B cell (primary cell): Measurements from ENCODE around the gene SLC36A1. TPM values are rescaled to one million over a fixed set of nuclear protein-coding genes. Genes with fewer than 3 reads are reported as not detected.

Experiments used
- ATAC-seq: fragments of 200-7000 bp; cut with Tn5 transposase; one replicate; pipeline ENCODE4 v1.10.0; 2021; ENCODE audit warnings: low read depth, mild to moderate bottlenecking, moderate number of reproducible peaks, moderate library complexity
- CTCF ChIA-PET: fragments of 350-600 bp; sonication (Branson Sonifier 250); formaldehyde crosslinking; loops from one replicate; lab custom pipeline; 2021; ENCODE audit warnings: antibody characterized with exemption, inconsistent platforms; lab: Charles Lee
- POLR2A ChIA-PET: fragments of 350-600 bp; sonication (Branson Sonifier 250); formaldehyde crosslinking; loops from one replicate; lab custom pipeline; 2021; ENCODE audit warnings: antibody characterized with exemption; lab: Charles Lee
- DNase-seq: peaks from one replicate; pipeline ENCODE4 v3.0.0; 2013
- H2AFZ ChIP-seq: 2 replicates; pipeline ENCODE4 v1.6.1; 2012; ENCODE audit warnings: mild to moderate bottlenecking, low read depth, low read length; ENCODE audit not compliant: insufficient read depth, poor library complexity, severe bottlenecking
- H3K27ac ChIP-seq, 2 donors: 1 replicate in 1 of 2; 2 replicates in 1 of 2; pipeline ENCODE4 v1.5.1; 2012 to 2013; ENCODE audit warnings: low read length in 2 of 2, mild to moderate bottlenecking in 2 of 2, moderate library complexity in 1 of 2
- H3K27me3 ChIP-seq, 4 experiments: fragments of 200-600 bp in 1 of 4; sonication (generic) in 1 of 4; replicated peaks in 1 of 4; 1 replicate in 2 of 4; 2 replicates in 2 of 4; pipeline versions ENCODE4 v1.6.1 to v1.7.0; 2013 to 2016; ENCODE audit warnings: low read length in 3 of 4, mild to moderate bottlenecking in 2 of 4, mixed read lengths in 1 of 4, moderate library complexity in 1 of 4; ENCODE audit not compliant: insufficient read depth in 4 of 4, control insufficient read depth in 3 of 4; ENCODE audit errors: control extremely low read depth in 1 of 4
- H3K36me3 ChIP-seq, 2 experiments: replicated peaks in 1 of 2; 1 replicate in 1 of 2; 2 replicates in 1 of 2; pipeline versions ENCODE4 v1.6.1 to v1.7.1; 2013; ENCODE audit warnings: low read length in 1 of 2; ENCODE audit not compliant: insufficient read depth in 2 of 2, control insufficient read depth in 1 of 2; ENCODE audit errors: control extremely low read depth in 1 of 2, extremely low read depth in 1 of 2
- H3K4me1 ChIP-seq, 2 donors: fragments of 200-600 bp in 1 of 2; sonication (generic) in 1 of 2; 1 replicate in 1 of 2; 2 replicates in 1 of 2; pipeline versions ENCODE4 v1.5.1 to v1.6.1; 2013 to 2017; ENCODE audit warnings: low read length in 2 of 2; ENCODE audit not compliant: control insufficient read depth in 2 of 2, insufficient read depth in 2 of 2
- H3K4me2 ChIP-seq: replicated peaks from 2 replicates; pipeline ENCODE3; 2012; ENCODE audit warnings: mild to moderate bottlenecking, low read depth, low read length; ENCODE audit not compliant: poor library complexity, severe bottlenecking
- H3K4me3 ChIP-seq, 5 experiments: fragments of 200-600 bp in 1 of 5; sonication (generic) in 1 of 5; 1 replicate in 3 of 5; 2 replicates in 2 of 5; pipeline versions ENCODE4 v1.5.1 to v1.7.0; 2011 to 2016; ENCODE audit warnings: low read length in 4 of 5, mild to moderate bottlenecking in 4 of 5, low read depth in 2 of 5, control low read depth in 1 of 5, moderate library complexity in 1 of 5; ENCODE audit not compliant: insufficient read depth in 1 of 5; ENCODE audit errors: control extremely low read depth in 1 of 5, extremely low read depth in 1 of 5
- H3K79me2 ChIP-seq: fragments of 200-600 bp; sonication (generic); one replicate; pipeline ENCODE4 v1.6.0; 2016; ENCODE audit warnings: low read length; ENCODE audit not compliant: control insufficient read depth, insufficient read depth
- H3K9ac ChIP-seq: fragments of 200-600 bp; sonication (generic); 2 replicates; pipeline ENCODE4 v1.6.1; 2017; ENCODE audit warnings: mild to moderate bottlenecking, low read length, moderate library complexity
- H3K9me3 ChIP-seq, 3 donors: one replicate each; pipeline versions ENCODE4 v1.6.1 to v1.7.1; 2013; ENCODE audit warnings: low read length in 2 of 3; ENCODE audit not compliant: control insufficient read depth in 2 of 3, insufficient read depth in 1 of 3; ENCODE audit errors: control extremely low read depth in 1 of 3
- H4K20me1 ChIP-seq: 2 replicates; pipeline ENCODE4 v1.6.0; 2012; ENCODE audit warnings: mild to moderate bottlenecking, low read length; ENCODE audit not compliant: insufficient read depth, control insufficient read depth, poor library complexity, severe bottlenecking
- H3K27ac Mint-ChIP-seq: one replicate; pipeline ENCODE4 v1.8.0; 2021; ENCODE audit warnings: mixed read lengths
- H3K27me3 Mint-ChIP-seq: one replicate; pipeline ENCODE4 v1.8.0; 2021; ENCODE audit warnings: mixed read lengths
- H3K4me1 Mint-ChIP-seq: one replicate; pipeline ENCODE4 v1.8.0; 2021; ENCODE audit warnings: mixed read lengths
- H3K4me3 Mint-ChIP-seq: one replicate; pipeline ENCODE4 v1.8.0; 2021; ENCODE audit warnings: mixed read lengths
- H3K9me3 Mint-ChIP-seq: one replicate; pipeline ENCODE4 v1.8.0; 2022; ENCODE audit warnings: mixed read lengths; ENCODE audit not compliant: insufficient read depth
- EZH2 ChIP-seq: IDR thresholded peaks from 2 replicates; pipeline ENCODE4 v1.6.1; 2012; ENCODE audit warnings: borderline replicate concordance, low read depth, mild to moderate bottlenecking, moderate library complexity, low read length; ENCODE audit not compliant: insufficient read depth, poor library complexity, severe bottlenecking
- WGBS: methylation state at CpG from one replicate; pipeline ENCODE4 v1.1.5; 2013; ENCODE audit warnings: missing lambda C conversion rate; ENCODE audit not compliant: insufficient coverage; 5-methylcytosine and 5-hydroxymethylcytosine counted together
- intact Hi-C: fragments of 100-400 bp; cut with micrococcal nuclease; formaldehyde crosslinking; loops from one replicate; pipeline ENCODE4 v1.10.0; 2022
- polyA plus RNA-seq: library from polyadenylated mRNA; depleted of rRNA; stranded (reverse); fragments of >200 nt; gene quantifications from 2 replicates; pipeline ENCODE4 v1.2.3, GENCODE V29; 2012
- total RNA-seq, 2 donors: library from RNA; stranded (reverse); fragments of 120-200 nt in 1 of 2; gene quantifications; 1 replicate in 1 of 2; 2 replicates in 1 of 2; pipeline versions ENCODE4 v1.2.3 to v1.2.4, GENCODE V29; 2013 to 2022
- TF ChIP-seq, protein P1 (sequence below): fragments of 200-600 bp; IDR thresholded peaks from one replicate; pipeline ENCODE4 v1.8.0; 2022; ENCODE audit warnings: antibody characterized with exemption, mild to moderate bottlenecking

Gene SLC36A1
- total and polyA plus RNA-seq, 2 donors (not counting 1 experiment from before 2014, with no cell fraction given): 4.0 to 15.1 TPM

DNA sequence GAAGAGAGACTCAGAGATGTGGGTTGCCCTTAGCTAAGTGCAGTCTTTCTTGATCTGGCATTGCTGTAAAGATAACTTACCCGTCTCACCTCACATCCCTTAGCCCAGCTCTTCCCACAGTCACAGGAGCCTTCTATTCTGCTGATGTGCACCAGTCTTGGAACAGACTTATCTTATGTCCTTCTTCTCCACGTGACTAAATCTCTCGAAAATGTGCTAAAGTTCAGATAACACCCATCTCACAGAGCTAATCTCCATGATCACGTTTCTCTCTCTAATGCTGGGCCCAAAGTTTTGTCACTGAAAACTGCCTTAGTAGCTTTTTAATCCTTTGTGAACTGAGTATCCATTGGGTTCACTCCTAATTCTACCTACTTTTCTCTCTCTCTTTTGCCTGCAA is 16.7 kb downstream of the SLC36A1 start:
- no peak for TF ChIP-seq EZH2
- TF ChIP-seq, protein P1, sequence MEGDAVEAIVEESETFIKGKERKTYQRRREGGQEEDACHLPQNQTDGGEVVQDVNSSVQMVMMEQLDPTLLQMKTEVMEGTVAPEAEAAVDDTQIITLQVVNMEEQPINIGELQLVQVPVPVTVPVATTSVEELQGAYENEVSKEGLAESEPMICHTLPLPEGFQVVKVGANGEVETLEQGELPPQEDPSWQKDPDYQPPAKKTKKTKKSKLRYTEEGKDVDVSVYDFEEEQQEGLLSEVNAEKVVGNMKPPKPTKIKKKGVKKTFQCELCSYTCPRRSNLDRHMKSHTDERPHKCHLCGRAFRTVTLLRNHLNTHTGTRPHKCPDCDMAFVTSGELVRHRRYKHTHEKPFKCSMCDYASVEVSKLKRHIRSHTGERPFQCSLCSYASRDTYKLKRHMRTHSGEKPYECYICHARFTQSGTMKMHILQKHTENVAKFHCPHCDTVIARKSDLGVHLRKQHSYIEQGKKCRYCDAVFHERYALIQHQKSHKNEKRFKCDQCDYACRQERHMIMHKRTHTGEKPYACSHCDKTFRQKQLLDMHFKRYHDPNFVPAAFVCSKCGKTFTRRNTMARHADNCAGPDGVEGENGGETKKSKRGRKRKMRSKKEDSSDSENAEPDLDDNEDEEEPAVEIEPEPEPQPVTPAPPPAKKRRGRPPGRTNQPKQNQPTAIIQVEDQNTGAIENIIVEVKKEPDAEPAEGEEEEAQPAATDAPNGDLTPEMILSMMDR: no peak
- H3K79me2 ChIP-seq: no peaks in the 10 kb centered on the region
- H3K9me3 ChIP-seq: no peaks in the 10 kb centered on the region
- Mint-ChIP-seq H3K27ac (no peak overlapping the region), H3K27me3 (no peaks in the 10 kb centered on the region), H3K4me1 (no peaks in the 10 kb centered on the region), H3K9me3 (no peaks in the 10 kb centered on the region), H3K4me3 (no peak overlapping the region)
- H3K4me1 ChIP-seq: no peaks in the 10 kb centered on the region
- CTCF ChIA-PET: interaction anchor here (1.0 to 1.5 kb wide), 5 partner anchors 9 to 195 kb away, joined by 3 to 11 read pairs (median 3); partner anchors contain the start of gene SLC36A1
- no peaks in the 10 kb centered on the region for H4K20me1 ChIP-seq
- H2AFZ ChIP-seq: no peak overlapping the region
- no peak overlapping the region for H3K4me3 ChIP-seq
- no peak for DNase-seq
- no peak overlapping the region for H3K9ac ChIP-seq
- ATAC-seq: no peak
- intact Hi-C loops: no loop called here
- H3K4me2 ChIP-seq: no peak overlapping the region
- POLR2A ChIA-PET: no interaction called here
- peaks cover 24 to 30% of the 10 kb centered on the region in 2 experiments for H3K36me3 ChIP-seq
- H3K27ac ChIP-seq: no peak overlapping the region
- H3K27me3 ChIP-seq: no peaks in the 10 kb centered on the region
- WGBS: 96% methylated on average over 4 of the region's 4 CpGs

DNA sequence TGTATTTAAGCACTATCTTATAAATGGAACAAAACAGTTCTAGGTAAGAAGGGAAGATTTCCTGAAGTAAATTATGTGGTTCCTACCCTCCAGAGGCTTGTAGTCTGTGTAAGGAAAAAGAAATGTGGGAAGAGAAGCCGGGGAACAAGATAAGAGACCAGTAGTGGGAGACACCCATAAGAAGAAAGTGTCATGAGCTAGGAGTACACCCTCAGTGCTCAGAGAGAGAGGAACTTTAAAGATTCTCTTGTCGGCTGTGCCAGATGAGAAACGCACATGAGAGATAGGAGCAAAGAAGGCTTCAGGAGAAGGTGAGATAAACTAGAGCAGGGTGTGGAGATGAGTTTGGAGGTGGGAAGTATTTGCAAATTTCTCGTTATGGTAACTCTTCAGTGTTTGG is 18.1 kb downstream of the SLC36A1 start:
- Mint-ChIP-seq H3K27me3 (no peaks in the 10 kb centered on the region), H3K27ac (no peak overlapping the region), H3K9me3 (no peaks in the 10 kb centered on the region), H3K4me3 (no peak overlapping the region), H3K4me1 (no peaks in the 10 kb centered on the region)
- intact Hi-C loops: no loop called here
- Histone ChIP-seq H2AFZ (no peak overlapping the region), H3K36me3 (peaks cover 21 to 26% of the 10 kb centered on the region in 2 experiments), H3K9ac (no peak overlapping the region), H3K27ac (no peak overlapping the region), H3K4me2 (no peak overlapping the region), H3K27me3 (no peaks in the 10 kb centered on the region), H3K4me3 (no peak overlapping the region), H3K79me2 (no peaks in the 10 kb centered on the region), H3K9me3 (no peaks in the 10 kb centered on the region), H3K4me1 (no peaks in the 10 kb centered on the region), H4K20me1 (no peaks in the 10 kb centered on the region)
- no peak for TF ChIP-seq EZH2
- TF ChIP-seq, protein P1: no peak
- DNase-seq (no peak), ATAC-seq (no peak)
- WGBS: 100% methylated on average over 3 of the region's 4 CpGs
- ChIA-PET POLR2A (no interaction called here), CTCF (no interaction called here)
